SK-N-MC (cell line): ENCODE data around the gene AURKB.

Experiments used
- EZH2 ChIP-seq: fragments of 200-600 bp; sonication (generic); IDR thresholded peaks from one replicate; pipeline ENCODE4 v1.6.1; 2017; ENCODE audit warnings: antibody characterized with exemption
- POLR2AphosphoS5 ChIP-seq: IDR thresholded peaks from 2 replicates; pipeline ENCODE4 v1.6.1; 2012; ENCODE audit warnings: mild to moderate bottlenecking, low read depth, low read length, borderline replicate concordance

- no peak for TF ChIP-seq EZH2
- TF ChIP-seq POLR2AphosphoS5 = no peak
Measured at GRCh38 chr17:8221663-8222379, 11.4 kb upstream of the AURKB start.
